Measurements from ENCODE around the gene SLC15A1.
"Not testable (repeated sequence)": the region's sequence is repeated elsewhere in the genome, so short reads cannot be mapped to it uniquely, and the experiment has no call there.

SLC15A1 gene

GRCh38 chr13:98781045-98781444 is 28.6 kb upstream of the SLC15A1 start:
- DNase-seq: no peak

GRCh38 chr13:98780451-98780850 is 28.0 kb upstream of the SLC15A1 start:
- DNase-seq: no peak

- DNase-seq: no peak
Observed at GRCh38 chr13:98779695-98780094, 27.2 kb upstream of the SLC15A1 start.

- no peak for DNase-seq
Observed at GRCh38 chr13:98778749-98779148, 26.3 kb upstream of the SLC15A1 start.

- no peak for DNase-seq
Observed at GRCh38 chr13:98776644-98777043, 24.2 kb upstream of the SLC15A1 start.

GRCh38 chr13:98775844-98776598 is 23.5 kb upstream of the SLC15A1 start:
- no peak for DNase-seq

- no peak for DNase-seq
Observed at GRCh38 chr13:98775386-98775785, 22.9 kb upstream of the SLC15A1 start.

- no peak for DNase-seq
Observed at GRCh38 chr13:98774776-98775175, 22.3 kb upstream of the SLC15A1 start.

- DNase-seq: no peak
Observed at GRCh38 chr13:98773921-98774320, 21.4 kb upstream of the SLC15A1 start.

- no peak for DNase-seq
Observed at GRCh38 chr13:98772794-98773452, 20.5 kb upstream of the SLC15A1 start.

- no peak for DNase-seq
Observed at GRCh38 chr13:98771838-98772611, 19.6 kb upstream of the SLC15A1 start.

GRCh38 chr13:98769736-98770135 is 17.3 kb upstream of the SLC15A1 start:
- DNase-seq: no peak

- no peak for DNase-seq
Observed at GRCh38 chr13:98768522-98768921, 16.1 kb upstream of the SLC15A1 start.

- DNase-seq: no peak
Observed at GRCh38 chr13:98766697-98767096, 14.2 kb upstream of the SLC15A1 start.

GRCh38 chr13:98765996-98766519 is 13.6 kb upstream of the SLC15A1 start:
- DNase-seq: no peak

- DNase-seq: no peak
Observed at GRCh38 chr13:98761986-98762616, 9.6 kb upstream of the SLC15A1 start.

- DNase-seq: no peak
Observed at GRCh38 chr13:98761126-98761985, 8.9 kb upstream of the SLC15A1 start.

GRCh38 chr13:98755729-98756128 is 3.3 kb upstream of the SLC15A1 start:
- no peak for DNase-seq

GRCh38 chr13:98755116-98755515 is 2.6 kb upstream of the SLC15A1 start:
- DNase-seq: no peak

- DNase-seq: not testable (repeated sequence)
Observed at GRCh38 chr13:98754468-98754867, 2.0 kb upstream of the SLC15A1 start.

GRCh38 chr13:98751861-98752466 is 508 bp downstream of the SLC15A1 start:
- DNase-seq: no peak

GRCh38 chr13:98751367-98751782 is 1.1 kb downstream of the SLC15A1 start:
- DNase-seq: no peak
